Omental fat pad (tissue), 4 donors: Measurements from ENCODE around the gene CNKSR1. TPM values are rescaled to one million over a fixed set of nuclear protein-coding genes. Genes with fewer than 3 reads are reported as not detected.

Source experiments
- ATAC-seq: fragments of 150-250 bp; one replicate; pipeline ENCODE4 v1.9.1; 2016; ENCODE audit warnings: mild to moderate bottlenecking, moderate library complexity; ENCODE audit not compliant: low FRiP score
- DNase-seq: peaks from one replicate; pipeline ENCODE4 v3.0.0-alpha.2; 2019; ENCODE audit warnings: low spot score
- total RNA-seq, 4 donors: library from RNA; depleted of rRNA; stranded (reverse); fragments of >200 nt; gene quantifications; one replicate each; pipeline ENCODE4 v1.1.0, GENCODE V29; 2016
- TF ChIP-seq, protein P1 (sequence below), 3 donors: fragments of 450-650 bp; IDR thresholded peaks; one replicate each; pipeline ENCODE4 v1.5.1; 2016 to 2017; ENCODE audit warnings: antibody characterized with exemption in 3 of 3, mild to moderate bottlenecking in 3 of 3, moderate library complexity in 2 of 3

The CNKSR1 gene
- total RNA-seq, 4 donors from 2014 or later = 0.75 to 6.0 (median 1.3) TPM

DNA sequence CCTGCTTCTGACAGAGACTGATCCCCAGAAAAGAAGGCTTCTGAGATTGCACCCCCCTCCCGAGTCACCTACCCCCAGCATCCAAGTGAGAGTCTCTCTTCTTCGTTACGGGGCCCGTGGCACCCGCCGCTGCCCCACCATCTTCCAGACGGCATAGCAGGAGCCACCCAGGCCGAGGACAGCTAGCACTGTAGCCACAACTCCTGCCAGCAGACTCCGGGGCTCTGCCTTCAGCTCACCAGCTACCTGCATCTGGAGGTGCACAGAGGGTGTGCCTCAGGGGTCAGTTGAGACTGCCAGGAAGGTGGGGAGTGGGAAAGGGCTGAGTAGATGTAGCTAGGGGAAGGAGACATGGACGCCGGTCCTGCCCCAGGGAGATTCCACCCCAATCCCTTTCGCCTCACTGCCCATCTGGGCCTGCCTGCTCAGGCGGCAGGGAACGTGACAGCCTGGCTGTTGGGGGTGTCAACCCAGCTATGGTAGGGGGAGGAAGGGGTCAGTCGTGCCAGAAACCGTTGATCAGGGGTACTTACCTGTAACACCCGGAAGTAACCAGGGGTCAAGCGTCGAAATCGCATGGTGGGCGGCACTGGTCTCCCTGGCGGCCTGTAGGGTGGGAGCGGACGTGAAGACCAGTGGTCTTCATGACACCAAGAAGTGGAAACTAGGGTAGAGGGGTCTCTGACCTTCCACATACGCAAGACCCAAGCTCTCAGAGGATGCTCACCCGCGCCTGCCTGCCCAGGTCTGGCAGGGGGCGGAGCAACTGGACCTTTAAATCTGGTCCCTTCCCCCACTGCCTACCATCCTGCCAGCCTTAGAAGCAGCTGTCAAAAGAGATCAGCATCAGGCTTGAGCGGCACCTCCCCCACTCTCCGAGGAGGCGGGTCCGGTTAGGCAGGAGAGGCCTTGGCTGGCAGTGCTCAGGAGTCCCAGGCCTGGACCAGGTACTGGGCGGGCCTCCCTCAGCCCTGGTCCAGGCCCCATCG is 5.9 kb upstream of the CNKSR1 start, which contains the start of gene ZNF593OS:
Gene ZNF593OS, minus strand, starts transcription at position 749 of the 989 bp plus-strand sequence. Its CDS starts 171 bp downstream, at position 578.
- ATAC-seq (no peak), DNase-seq (no peak)
- TF ChIP-seq, protein P1, sequence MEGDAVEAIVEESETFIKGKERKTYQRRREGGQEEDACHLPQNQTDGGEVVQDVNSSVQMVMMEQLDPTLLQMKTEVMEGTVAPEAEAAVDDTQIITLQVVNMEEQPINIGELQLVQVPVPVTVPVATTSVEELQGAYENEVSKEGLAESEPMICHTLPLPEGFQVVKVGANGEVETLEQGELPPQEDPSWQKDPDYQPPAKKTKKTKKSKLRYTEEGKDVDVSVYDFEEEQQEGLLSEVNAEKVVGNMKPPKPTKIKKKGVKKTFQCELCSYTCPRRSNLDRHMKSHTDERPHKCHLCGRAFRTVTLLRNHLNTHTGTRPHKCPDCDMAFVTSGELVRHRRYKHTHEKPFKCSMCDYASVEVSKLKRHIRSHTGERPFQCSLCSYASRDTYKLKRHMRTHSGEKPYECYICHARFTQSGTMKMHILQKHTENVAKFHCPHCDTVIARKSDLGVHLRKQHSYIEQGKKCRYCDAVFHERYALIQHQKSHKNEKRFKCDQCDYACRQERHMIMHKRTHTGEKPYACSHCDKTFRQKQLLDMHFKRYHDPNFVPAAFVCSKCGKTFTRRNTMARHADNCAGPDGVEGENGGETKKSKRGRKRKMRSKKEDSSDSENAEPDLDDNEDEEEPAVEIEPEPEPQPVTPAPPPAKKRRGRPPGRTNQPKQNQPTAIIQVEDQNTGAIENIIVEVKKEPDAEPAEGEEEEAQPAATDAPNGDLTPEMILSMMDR (IDR thresholded peaks at IDR 0.05) = no peak

DNA sequence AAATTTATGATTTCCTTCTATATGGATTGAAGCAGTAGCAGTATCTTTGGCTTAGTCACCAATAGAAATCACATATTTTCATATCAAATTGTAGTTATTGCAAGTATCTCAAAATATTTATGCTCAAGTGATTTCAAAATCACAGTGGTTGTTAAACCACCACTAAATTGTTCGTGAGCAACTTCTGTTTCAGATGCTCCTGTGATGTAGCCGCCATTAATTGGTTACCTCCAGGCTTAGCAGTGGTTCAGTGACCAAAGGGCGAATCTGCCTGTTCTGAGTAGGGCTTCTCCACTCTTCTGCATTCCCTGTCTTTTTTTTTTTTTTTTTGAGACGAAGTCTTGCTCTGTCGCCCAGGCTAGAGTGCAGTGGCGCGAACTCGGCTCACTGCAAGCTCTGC is 1.9 kb upstream of the CNKSR1 start:
- DNase-seq = no peak
- TF ChIP-seq, protein P1 (IDR thresholded peaks at IDR 0.05) = no peak
- ATAC-seq = no peak

DNA sequence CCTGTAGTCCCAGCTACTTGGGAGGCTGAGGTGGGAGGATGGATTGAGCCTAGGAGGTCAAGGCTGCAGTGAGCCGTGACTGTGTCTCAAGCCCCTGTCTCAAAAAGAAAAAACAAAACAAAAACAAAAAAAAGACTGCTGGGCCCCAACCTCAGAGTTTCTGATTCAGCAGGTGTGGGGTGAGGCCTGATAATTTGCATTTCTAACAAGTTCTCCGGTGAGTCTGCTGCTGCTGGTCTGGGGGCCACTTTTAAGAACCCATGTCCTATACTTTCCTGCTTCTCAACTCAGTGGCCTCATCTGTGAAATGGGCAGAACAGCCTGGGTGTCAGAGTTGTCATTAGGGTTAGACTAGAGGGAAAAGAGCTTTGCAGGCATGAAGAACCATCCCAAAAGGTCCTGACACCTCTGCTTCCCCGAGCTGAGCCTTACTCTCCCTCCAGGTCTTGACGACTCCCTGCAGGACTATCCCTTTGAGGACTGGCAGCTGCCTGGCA is 2.8 kb downstream of the CNKSR1 start:
- DNase-seq (no peak), ATAC-seq (no peak)
- TF ChIP-seq, protein P1 (IDR thresholded peaks at IDR 0.05) = no peak

DNA sequence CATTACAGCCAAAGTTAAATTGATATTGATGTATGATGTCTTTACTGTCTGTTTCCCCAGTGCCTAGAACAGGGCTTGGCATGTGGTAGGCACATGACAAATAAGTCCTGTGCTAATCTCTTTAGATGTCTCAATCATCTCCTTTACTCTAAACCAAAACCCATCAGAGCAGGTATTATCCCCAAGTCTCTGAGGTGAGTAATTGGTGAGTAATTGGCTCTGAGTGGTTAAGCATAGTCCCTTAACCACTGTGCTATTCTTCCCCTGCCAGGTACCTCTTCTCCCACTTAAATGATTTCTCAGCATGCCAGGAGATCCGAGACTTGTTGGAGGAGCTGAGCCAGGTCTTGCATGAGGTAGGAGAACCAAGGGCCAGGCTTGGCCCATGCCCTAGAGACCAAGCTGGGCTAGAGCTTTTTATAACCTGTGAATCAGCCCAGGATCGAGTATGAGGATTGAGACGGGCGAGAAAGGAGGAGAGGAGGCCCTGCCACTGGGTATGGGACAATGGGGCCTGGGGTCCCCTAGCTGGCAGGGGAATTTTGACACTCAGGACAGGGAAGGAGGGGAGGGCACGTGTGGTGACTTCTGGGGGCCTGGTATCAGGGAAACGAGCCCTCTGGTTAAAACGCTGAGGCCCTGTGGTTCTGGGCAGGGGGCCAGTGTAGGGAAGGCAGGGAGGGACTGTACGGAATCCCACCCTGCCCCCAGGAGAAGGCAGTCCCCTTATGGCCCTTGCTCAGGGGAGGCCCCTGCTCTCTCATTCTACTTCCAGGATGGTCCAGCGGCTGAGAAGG is 4.5 kb downstream of the CNKSR1 start:
- DNase-seq (no peak), ATAC-seq (no peak)
- TF ChIP-seq, protein P1 (IDR thresholded peaks at IDR 0.05) = no peak

DNA sequence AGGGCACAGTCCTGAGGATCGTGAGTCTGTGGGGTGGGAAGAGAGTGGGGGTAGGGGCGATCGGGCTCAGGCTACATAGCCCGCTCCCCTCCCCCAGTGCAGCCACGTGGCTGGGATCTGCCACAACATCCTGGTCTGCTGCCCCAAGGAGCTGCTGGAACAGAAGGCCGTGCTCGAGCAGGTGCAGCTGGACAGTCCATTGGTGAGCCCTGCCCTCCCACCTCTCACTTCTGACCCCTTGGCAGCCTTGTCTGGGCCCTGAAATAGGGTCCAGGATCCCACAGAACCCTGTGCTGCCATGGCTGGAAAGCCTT is 5.0 kb downstream of the CNKSR1 start:
- DNase-seq (no peak), ATAC-seq (no peak)
- TF ChIP-seq, protein P1 (IDR thresholded peaks at IDR 0.05) = no peak

DNA sequence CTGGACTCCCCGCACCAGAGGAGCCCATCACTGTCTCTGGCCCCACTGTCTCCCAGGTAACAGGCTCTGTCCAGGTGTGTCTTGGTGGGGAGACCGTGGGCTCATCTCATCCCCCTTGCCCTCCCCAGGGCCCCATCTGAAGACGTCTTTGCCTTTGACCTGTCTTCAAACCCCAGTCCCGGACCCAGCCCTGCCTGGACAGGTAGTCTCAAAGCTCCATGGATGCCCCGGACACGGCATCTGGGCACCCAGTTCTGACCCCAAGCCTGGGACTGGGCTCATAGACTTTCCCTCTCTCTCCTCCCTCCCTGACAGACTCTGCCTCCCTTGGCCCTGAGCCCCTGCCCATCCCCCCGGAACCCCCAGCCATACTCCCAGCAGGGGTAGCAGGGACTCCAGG is 6.8 kb downstream of the CNKSR1 start:
- TF ChIP-seq, protein P1 (IDR thresholded peaks at IDR 0.05) = no peak
- ATAC-seq = no peak
- DNase-seq = no peak
